Neuronal stem cell (in vitro differentiated cells): ENCODE measurements around the gene MESD.
A peak's percentile ranks its signal among the peaks of the same experiment; 100 is the strongest.

Source experiments
- DNase-seq: peaks from one replicate; pipeline ENCODE4 v3.0.0-alpha.2; 2013; ENCODE audit warnings: low spot score
- H2AFZ ChIP-seq: one replicate; pipeline ENCODE4 v1.6.1; 2013; ENCODE audit warnings: mild to moderate bottlenecking, low read length, inconsistent platforms
- H2AK5ac ChIP-seq: 2 replicates; pipeline ENCODE4 v1.6.1; 2013; ENCODE audit warnings: low read depth, mild to moderate bottlenecking, inconsistent platforms, low read length, moderate library complexity, mixed read lengths
- H2BK120ac ChIP-seq: 2 replicates; pipeline ENCODE4 v1.6.1; 2013; ENCODE audit warnings: low read depth, mild to moderate bottlenecking, inconsistent platforms, low read length, moderate library complexity, mixed read lengths
- H2BK12ac ChIP-seq: one replicate; pipeline ENCODE4 v1.6.1; 2013; ENCODE audit warnings: low read length, inconsistent platforms
- H2BK15ac ChIP-seq: 2 replicates; pipeline ENCODE4 v1.6.1; 2013; ENCODE audit warnings: mild to moderate bottlenecking, low read length, inconsistent platforms, mixed read lengths
- H2BK5ac ChIP-seq: one replicate; pipeline ENCODE4 v1.6.1; 2013; ENCODE audit warnings: inconsistent platforms, mild to moderate bottlenecking, low read length, moderate library complexity
- H3K14ac ChIP-seq: one replicate; pipeline ENCODE4 v1.6.1; 2013; ENCODE audit warnings: low read length, inconsistent platforms
- H3K18ac ChIP-seq: 2 replicates; pipeline ENCODE4 v1.6.1; 2013; ENCODE audit warnings: low read length, inconsistent platforms
- H3K23ac ChIP-seq: 2 replicates; pipeline ENCODE4 v1.6.1; 2013; ENCODE audit warnings: low read depth, mild to moderate bottlenecking, mixed read lengths, low read length, inconsistent platforms; ENCODE audit not compliant: poor library complexity
- H3K27ac ChIP-seq: replicated peaks from 3 replicates; pipeline ENCODE4 v1.5.1; 2013; ENCODE audit warnings: low read length, inconsistent platforms
- H3K27me3 ChIP-seq, 3 experiments: 2 replicates each; pipeline ENCODE4 v1.6.1; 2013; ENCODE audit warnings: low read length in 3 of 3, mild to moderate bottlenecking in 2 of 3, inconsistent platforms in 1 of 3, low read depth in 1 of 3, mixed read lengths in 1 of 3, moderate library complexity in 1 of 3; ENCODE audit not compliant: control insufficient read depth in 3 of 3, insufficient read depth in 3 of 3
- H3K36me3 ChIP-seq, 2 donors: replicated peaks in 1 of 2; 2 replicates each; pipeline ENCODE4 v1.6.1; 2013; ENCODE audit warnings: low read length in 2 of 2; ENCODE audit not compliant: control insufficient read depth in 2 of 2, insufficient read depth in 2 of 2
- H3K4ac ChIP-seq: 2 replicates; pipeline ENCODE4 v1.6.1; 2013; ENCODE audit warnings: inconsistent platforms, mild to moderate bottlenecking, low read length, moderate library complexity
- H3K4me1 ChIP-seq, 2 donors: 1 replicate in 1 of 2; 2 replicates in 1 of 2; pipeline ENCODE4 v1.6.1; 2013; ENCODE audit warnings: low read length in 2 of 2, low read depth in 1 of 2; ENCODE audit not compliant: control insufficient read depth in 2 of 2, insufficient read depth in 1 of 2
- H3K4me2 ChIP-seq: one replicate; pipeline ENCODE4 v1.6.1; 2013; ENCODE audit warnings: mild to moderate bottlenecking, low read length, inconsistent platforms; ENCODE audit not compliant: insufficient read depth, poor library complexity, severe bottlenecking
- H3K4me3 ChIP-seq, 2 donors: 2 replicates each; pipeline ENCODE4 v1.5.1; 2013; ENCODE audit warnings: low read length in 2 of 2, mild to moderate bottlenecking in 2 of 2, inconsistent platforms in 1 of 2, moderate library complexity in 1 of 2
- H3K79me1 ChIP-seq: one replicate; pipeline ENCODE4 v1.6.1; 2013; ENCODE audit warnings: low read depth, mild to moderate bottlenecking, inconsistent platforms, low read length, moderate library complexity
- H3K9ac ChIP-seq: one replicate; pipeline ENCODE4 v1.6.1; 2013; ENCODE audit warnings: mild to moderate bottlenecking, low read depth, low read length, inconsistent platforms; ENCODE audit not compliant: poor library complexity
- H3K9me3 ChIP-seq, 2 donors: replicated peaks in 1 of 2; 2 replicates each; pipeline versions ENCODE3 to v1.6.1; 2013; ENCODE audit warnings: low read length in 2 of 2, mild to moderate bottlenecking in 2 of 2, inconsistent platforms in 1 of 2, low read depth in 1 of 2, mixed read lengths in 1 of 2, moderate library complexity in 1 of 2; ENCODE audit not compliant: control insufficient read depth in 2 of 2, insufficient read depth in 1 of 2
- H4K8ac ChIP-seq: one replicate; pipeline ENCODE4 v1.6.1; 2013; ENCODE audit warnings: low read depth, mild to moderate bottlenecking, inconsistent platforms, low read length, moderate library complexity
- H4K91ac ChIP-seq: one replicate; pipeline ENCODE4 v1.6.1; 2013; ENCODE audit warnings: low read length, low read depth, mild to moderate bottlenecking, inconsistent platforms; ENCODE audit not compliant: poor library complexity
- WGBS, 2 donors: extraction: QIAGEN DNeasy Blood & Tissue Kit; methylation state at CpG; one replicate each; pipeline ENCODE4 v1.1.7; 2013; ENCODE audit warnings: missing lambda C conversion rate in 2 of 2, mixed read lengths in 1 of 2; ENCODE audit not compliant: insufficient read length in 2 of 2, insufficient replicate concordance in 1 of 2; ENCODE audit errors: extremely low coverage in 2 of 2; 5-methylcytosine and 5-hydroxymethylcytosine counted together

The MESD gene

DNA sequence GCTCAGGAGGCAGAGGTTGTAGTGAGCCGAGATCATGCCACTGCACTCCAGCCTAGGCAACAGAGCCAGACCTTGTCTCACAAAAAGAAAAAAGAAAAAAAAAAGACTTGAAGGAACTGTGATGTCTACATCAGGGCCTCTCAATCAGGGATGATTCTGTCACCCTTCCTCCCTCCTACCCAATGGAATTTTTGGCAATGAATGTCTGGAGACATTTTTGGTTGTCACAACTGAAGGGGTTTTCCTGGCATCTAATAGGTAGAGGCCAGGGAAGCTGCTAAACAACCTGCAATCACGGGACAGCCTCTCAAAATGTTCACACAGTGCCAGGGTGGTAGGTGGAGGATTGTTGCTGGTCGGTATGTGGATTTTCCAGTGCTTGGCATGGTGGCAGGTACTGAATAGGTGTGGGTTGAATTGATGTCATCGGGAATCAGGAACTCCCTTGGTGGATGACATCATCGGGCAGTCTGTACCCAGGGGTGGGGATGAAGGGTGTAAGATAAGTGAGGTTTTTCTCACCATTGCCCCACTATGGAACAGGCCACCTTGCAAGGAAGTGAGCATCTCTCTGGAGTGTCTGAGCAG is 71.3 kb downstream of the MESD start:
- no peak for DNase-seq
- Histone ChIP-seq H3K23ac (no peak overlapping the region), H3K9me3 (peaks cover 0 to 2% of the 10 kb centered on the region in 2 donors), H3K4me1 (peaks cover 0 to 2% of the 10 kb centered on the region in 2 donors), H3K79me1 (no peaks in the 10 kb centered on the region), H3K36me3 (no peaks in the 10 kb centered on the region), H3K14ac (no peak overlapping the region), H4K91ac (no peak overlapping the region), H3K27ac (no peak overlapping the region), H2AK5ac (no peak overlapping the region), H2BK120ac (no peak overlapping the region), H2BK12ac (no peak overlapping the region), H3K4me3 (no peak overlapping the region), H3K18ac (no peak overlapping the region), H2BK15ac (no peak overlapping the region), H2BK5ac (no peak overlapping the region), H3K4ac (no peak overlapping the region), H3K9ac (no peak overlapping the region), H4K8ac (no peak overlapping the region), H2AFZ (no peak overlapping the region), H3K4me2 (no peak overlapping the region), H3K27me3 (no peaks in the 10 kb centered on the region)
- no CpG with 5 or more reads among the region's 5 CpGs for WGBS, 2 donors

GRCh38 chr15:80916056-80916455 is 73.6 kb downstream of the MESD start:
- H3K4me2 ChIP-seq = no peak overlapping the region
- H2BK15ac ChIP-seq = no peak overlapping the region
- no CpG with 5 or more reads among the region's 7 CpGs for WGBS, 2 donors
- no peaks in the 10 kb centered on the region for H3K36me3 ChIP-seq
- no peak overlapping the region for H3K4ac ChIP-seq
- no peak overlapping the region for H3K18ac ChIP-seq
- H4K8ac ChIP-seq = no peak overlapping the region
- no peak overlapping the region for H3K4me3 ChIP-seq
- peaks cover 0 to 2% of the 10 kb centered on the region in 2 donors for H3K4me1 ChIP-seq
- no peak overlapping the region for H2BK12ac ChIP-seq
- H3K27ac ChIP-seq = no peak overlapping the region
- no peak overlapping the region for H2BK120ac ChIP-seq
- no peak overlapping the region for H3K14ac ChIP-seq
- H3K23ac ChIP-seq = no peak overlapping the region
- peak overlapping the region; percentile 42 for H2AFZ ChIP-seq
- H4K91ac ChIP-seq = no peak overlapping the region
- no peaks in the 10 kb centered on the region for H3K27me3 ChIP-seq
- H3K79me1 ChIP-seq = no peaks in the 10 kb centered on the region
- H3K9ac ChIP-seq = no peak overlapping the region
- no peak overlapping the region for H2BK5ac ChIP-seq
- DNase-seq = no peak
- no peak overlapping the region for H2AK5ac ChIP-seq
- H3K9me3 ChIP-seq = no peaks in the 10 kb centered on the region

- DNase-seq = no peak
- H2BK5ac ChIP-seq = no peak overlapping the region
- H3K27me3 ChIP-seq = no peaks in the 10 kb centered on the region
- H3K36me3 ChIP-seq = no peaks in the 10 kb centered on the region
- H4K91ac ChIP-seq = no peak overlapping the region
- no peak overlapping the region for H3K14ac ChIP-seq
- no peak overlapping the region for H2BK12ac ChIP-seq
- H2BK120ac ChIP-seq = no peak overlapping the region
- H3K4me2 ChIP-seq = no peak overlapping the region
- no peak overlapping the region for H3K23ac ChIP-seq
- H3K9me3 ChIP-seq = no peaks in the 10 kb centered on the region
- H3K4me1 ChIP-seq = peaks cover 0 to 2% of the 10 kb centered on the region in 2 donors
- H3K18ac ChIP-seq = no peak overlapping the region
- H2AK5ac ChIP-seq = no peak overlapping the region
- no CpG with 5 or more reads among the region's 3 CpGs for WGBS, 2 donors
- H4K8ac ChIP-seq = no peak overlapping the region
- no peak overlapping the region for H3K4me3 ChIP-seq
- no peak overlapping the region for H3K27ac ChIP-seq
- no peak overlapping the region for H3K4ac ChIP-seq
- no peak overlapping the region for H2BK15ac ChIP-seq
- H3K9ac ChIP-seq = no peak overlapping the region
- no peak overlapping the region for H2AFZ ChIP-seq
- no peaks in the 10 kb centered on the region for H3K79me1 ChIP-seq
These were observed 74.1 kb downstream of the MESD start for GRCh38 chr15:80915472-80915871.

- Histone ChIP-seq H3K27ac (no peak overlapping the region), H2BK12ac (no peak overlapping the region), H2BK120ac (no peak overlapping the region), H3K4ac (no peak overlapping the region), H3K79me1 (no peaks in the 10 kb centered on the region), H3K18ac (no peak overlapping the region), H2BK15ac (no peak overlapping the region), H2BK5ac (no peak overlapping the region), H3K23ac (no peak overlapping the region), H3K4me2 (no peak overlapping the region), H4K8ac (no peak overlapping the region), H4K91ac (no peak overlapping the region), H3K9me3 (peaks cover 3 to 6% of the 10 kb centered on the region in 2 donors), H2AK5ac (no peak overlapping the region), H2AFZ (no peak overlapping the region), H3K36me3 (no peaks in the 10 kb centered on the region), H3K4me3 (no peak overlapping the region), H3K4me1 (peaks cover 0 to 2% of the 10 kb centered on the region in 2 donors), H3K9ac (no peak overlapping the region), H3K14ac (no peak overlapping the region), H3K27me3 (no peaks in the 10 kb centered on the region)
- DNase-seq = no peak
- no CpG with 5 or more reads among the region's 5 CpGs for WGBS, 2 donors
These were observed 76.1 kb downstream of the MESD start for GRCh38 chr15:80913541-80913940.
